Measurements from ENCODE around the gene PTH1R. TPM values are rescaled to one million over a fixed set of nuclear protein-coding genes. Genes with fewer than 3 reads are reported as not detected.

Gene PTH1R
- polyA plus RNA-seq, 6 donors from 2014 or later = not detected

DNA sequence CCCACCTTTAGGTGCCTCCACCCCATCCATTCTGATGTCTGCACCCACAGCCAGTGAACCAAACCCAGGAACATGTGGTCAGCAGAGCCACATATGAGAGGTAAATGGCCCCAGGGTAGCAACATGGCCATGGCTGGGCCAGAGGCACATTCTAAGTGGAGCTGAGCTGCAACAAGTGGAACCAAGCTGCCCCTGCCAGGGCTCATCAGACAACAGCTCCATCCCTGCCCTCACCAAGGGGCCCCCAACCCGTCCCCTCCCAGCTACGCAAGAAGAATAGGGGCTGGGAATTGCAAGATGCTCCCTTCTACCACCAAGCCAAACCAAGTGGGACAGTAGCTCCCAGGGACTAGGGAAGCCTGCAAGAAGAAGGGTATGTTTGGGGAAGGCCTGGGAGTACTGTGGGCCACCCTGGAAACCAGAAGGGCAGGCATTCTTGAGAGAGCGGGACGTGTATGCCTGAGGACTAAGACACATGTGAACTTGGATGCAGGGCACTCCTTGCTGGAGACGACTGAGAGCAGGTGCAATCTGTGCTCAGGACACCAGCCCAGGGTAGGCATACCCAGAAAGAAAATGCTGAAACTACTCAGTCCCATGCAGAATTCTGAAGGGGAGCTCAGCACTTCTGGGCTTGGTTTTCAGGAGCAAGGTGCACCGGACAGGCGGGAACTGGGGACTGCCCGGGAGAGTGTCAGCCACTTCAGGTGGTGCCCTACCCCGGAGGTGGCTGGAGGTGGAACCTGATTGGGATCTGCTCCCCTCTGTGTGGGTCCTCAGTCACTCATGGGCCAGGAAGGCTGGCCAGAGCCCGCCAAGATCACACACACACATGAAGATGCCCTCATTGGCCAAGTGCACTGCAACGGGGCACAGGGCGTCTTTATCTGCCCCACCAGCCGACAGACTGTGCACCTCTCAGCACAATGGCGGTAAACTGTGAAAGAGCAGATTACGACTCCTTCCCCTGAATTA, 23.8 kb upstream of the PTH1R start:
- H3K36me3 Mint-ChIP-seq = no peaks in the 10 kb centered on the region
- ATAC-seq (ENCODE audit: low read depth in 2 of 2) (no peak), DNase-seq (no peak)
- H3K4me3 Mint-ChIP-seq = no peak overlapping the region
- peaks cover 0 to 25% (median 24%) of the 10 kb centered on the region in 3 donors for H3K27me3 Mint-ChIP-seq
- no peaks in the 10 kb centered on the region for H3K9me3 Mint-ChIP-seq
- H3K27ac Mint-ChIP-seq = peak overlapping the region in 1 of 6 donors; percentile 60
- H3K4me1 Mint-ChIP-seq = peaks cover 0 to 4% (median 0%) of the 10 kb centered on the region in 3 donors

DNA sequence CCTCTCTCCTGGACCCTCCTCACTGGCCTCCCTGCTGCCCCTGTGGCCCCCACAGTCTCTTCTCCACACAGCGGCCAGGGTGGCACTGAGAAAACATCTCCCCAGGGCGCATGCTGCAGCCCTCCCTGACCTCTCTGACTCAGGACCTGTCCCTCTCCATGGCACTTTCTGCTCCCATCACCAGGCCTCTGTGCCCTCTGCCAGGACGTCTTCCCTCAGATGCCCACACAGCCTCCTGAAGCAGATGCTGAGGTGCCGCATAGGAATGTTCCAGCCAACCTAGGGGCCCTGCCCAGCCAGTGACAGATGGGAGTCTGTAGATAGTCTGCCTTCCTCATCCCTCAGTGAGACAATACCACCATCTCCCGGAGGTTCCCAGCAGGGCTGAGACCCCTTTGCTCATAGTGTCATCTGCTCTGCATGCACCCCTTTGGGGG, 22.9 kb upstream of the PTH1R start:
- Mint-ChIP-seq H3K27ac (peak overlapping the region in 1 of 6 donors; percentile 22), H3K4me1 (peaks cover 0 to 4% (median 0%) of the 10 kb centered on the region in 3 donors), H3K9me3 (no peaks in the 10 kb centered on the region), H3K4me3 (peak overlapping the region in 1 of 8 donors; percentile 33), H3K36me3 (no peaks in the 10 kb centered on the region), H3K27me3 (peaks cover 0 to 26% (median 24%) of the 10 kb centered on the region in 3 donors)
- ATAC-seq (ENCODE audit: low read depth in 2 of 2) (no peak), DNase-seq (no peak)

DNA sequence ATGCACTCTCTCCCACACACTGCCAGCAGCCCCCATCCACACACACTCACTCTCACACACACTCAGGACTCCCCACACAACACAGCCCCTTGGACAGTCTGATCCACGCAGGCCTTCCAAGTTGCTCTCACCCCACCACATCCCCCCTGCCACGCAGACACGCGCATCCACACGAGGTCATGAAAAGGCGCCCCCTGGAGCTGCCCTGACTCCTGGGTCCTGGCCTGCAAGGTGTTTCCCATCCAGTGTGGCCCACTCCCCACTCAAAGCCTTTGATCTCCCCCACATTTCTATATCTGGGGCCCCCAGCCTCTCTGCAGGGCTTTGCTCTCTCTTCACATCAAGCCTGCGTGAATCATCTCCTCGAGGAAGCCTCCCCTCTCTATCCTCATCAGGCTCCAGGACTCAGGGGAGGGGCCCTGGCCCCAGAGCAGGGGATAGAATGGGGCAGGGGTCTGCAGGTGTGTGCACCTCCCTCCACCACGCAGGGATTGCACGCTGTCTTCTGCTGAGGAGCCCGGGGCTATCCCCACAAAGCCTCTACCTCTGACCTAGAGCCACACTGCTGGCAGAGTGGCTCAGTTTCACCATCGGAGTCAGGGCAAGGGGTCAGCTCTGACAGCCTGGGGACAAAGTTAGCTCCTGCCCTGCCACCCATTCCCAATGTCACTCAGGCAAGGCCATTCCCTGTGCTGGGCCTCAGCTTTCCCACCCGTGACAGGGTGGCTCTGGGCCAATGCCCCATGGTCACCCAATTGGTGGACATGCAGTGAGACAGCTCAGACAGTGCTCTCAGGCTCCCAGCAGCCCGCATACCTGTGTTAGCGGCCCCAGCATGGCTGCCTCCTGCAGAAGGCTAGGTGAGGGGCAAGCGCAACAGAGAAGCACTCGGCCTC, 20.7 kb upstream of the PTH1R start:
- peaks cover 0 to 26% (median 24%) of the 10 kb centered on the region in 3 donors for H3K27me3 Mint-ChIP-seq
- H3K27ac Mint-ChIP-seq = no peak overlapping the region
- no peaks in the 10 kb centered on the region for H3K36me3 Mint-ChIP-seq
- H3K9me3 Mint-ChIP-seq = no peaks in the 10 kb centered on the region
- H3K4me3 Mint-ChIP-seq = no peak overlapping the region
- peaks cover 0 to 4% (median 0%) of the 10 kb centered on the region in 3 donors for H3K4me1 Mint-ChIP-seq
- no peak for DNase-seq
- no peak for ATAC-seq (ENCODE audit: low read depth in 2 of 2)

DNA sequence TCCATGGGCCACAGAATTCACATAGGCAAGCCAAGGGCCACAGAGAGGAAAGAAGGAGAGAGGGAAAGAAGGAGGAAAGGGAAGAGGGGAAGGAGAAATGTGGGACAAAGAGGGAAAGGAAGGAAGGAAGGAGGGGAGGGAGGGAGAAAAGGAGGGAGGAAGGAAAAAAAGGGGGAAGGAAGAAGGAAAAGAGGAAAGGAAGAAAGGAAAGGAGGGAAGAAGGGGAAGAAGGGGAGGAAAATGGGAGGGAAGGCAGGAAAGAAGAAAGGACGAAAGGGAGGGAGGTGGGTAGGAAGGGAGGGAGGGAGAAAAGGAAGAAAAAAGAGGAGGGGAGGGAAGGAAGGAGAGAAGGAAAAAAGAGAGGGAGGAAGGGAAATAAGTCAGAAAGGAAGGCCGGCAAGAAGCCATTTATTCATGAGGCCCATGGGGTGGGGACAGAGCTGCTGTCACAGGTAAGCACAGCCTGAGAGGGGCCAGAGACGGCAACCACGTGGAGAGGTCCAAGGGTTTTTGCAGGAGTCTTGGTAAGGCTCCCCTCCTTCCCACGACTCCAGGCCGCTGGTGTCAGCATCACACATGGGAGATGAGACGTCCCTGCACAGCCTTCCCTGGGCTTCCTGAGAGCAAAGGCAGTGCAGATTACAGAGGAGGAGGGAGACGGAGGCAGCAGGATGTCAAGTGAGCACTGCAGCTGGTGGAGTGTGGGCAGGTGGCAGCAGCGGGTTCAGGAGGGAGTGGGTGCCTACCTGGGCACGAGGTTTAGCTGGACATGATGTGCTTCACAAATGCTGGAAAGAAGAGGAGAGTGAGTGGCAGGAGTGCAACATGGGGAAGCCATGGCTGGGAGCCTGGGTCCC, 19.8 kb upstream of the PTH1R start:
- Mint-ChIP-seq H3K27ac (no peak overlapping the region), H3K4me1 (peaks cover 0 to 4% (median 0%) of the 10 kb centered on the region in 3 donors), H3K27me3 (peaks cover 0 to 26% (median 24%) of the 10 kb centered on the region in 3 donors), H3K9me3 (no peaks in the 10 kb centered on the region), H3K4me3 (peak overlapping the region in 1 of 8 donors; percentile 42), H3K36me3 (no peaks in the 10 kb centered on the region)
- ATAC-seq (ENCODE audit: low read depth in 2 of 2) = no peak
- no peak for DNase-seq

DNA sequence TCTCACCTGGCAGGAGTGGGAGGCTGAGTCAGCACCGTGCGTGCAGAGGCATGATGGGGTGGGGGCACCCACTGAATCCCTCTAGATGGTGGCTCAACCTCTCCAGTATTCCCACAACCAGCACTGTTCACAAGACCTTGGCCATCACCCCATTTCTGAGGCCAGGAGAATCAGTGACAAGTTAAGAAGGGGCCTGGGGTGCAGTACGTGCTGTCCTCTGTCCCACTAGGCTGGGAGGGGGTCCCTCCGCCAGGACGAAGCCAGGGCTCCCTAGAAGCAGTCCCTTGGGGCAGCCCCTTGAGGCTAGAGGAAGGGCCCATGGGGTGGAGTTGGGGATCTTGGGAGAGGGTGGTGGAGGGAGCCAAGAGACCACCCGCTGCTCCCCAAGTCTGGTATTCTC, 19.1 kb upstream of the PTH1R start:
- no peak overlapping the region for H3K27ac Mint-ChIP-seq
- H3K4me3 Mint-ChIP-seq = no peak overlapping the region
- no peak for ATAC-seq (ENCODE audit: low read depth in 2 of 2)
- H3K9me3 Mint-ChIP-seq = no peaks in the 10 kb centered on the region
- DNase-seq = no peak
- H3K4me1 Mint-ChIP-seq = peaks cover 0 to 4% (median 0%) of the 10 kb centered on the region in 3 donors
- H3K36me3 Mint-ChIP-seq = no peaks in the 10 kb centered on the region
- H3K27me3 Mint-ChIP-seq = peaks cover 0 to 26% (median 24%) of the 10 kb centered on the region in 3 donors

DNA sequence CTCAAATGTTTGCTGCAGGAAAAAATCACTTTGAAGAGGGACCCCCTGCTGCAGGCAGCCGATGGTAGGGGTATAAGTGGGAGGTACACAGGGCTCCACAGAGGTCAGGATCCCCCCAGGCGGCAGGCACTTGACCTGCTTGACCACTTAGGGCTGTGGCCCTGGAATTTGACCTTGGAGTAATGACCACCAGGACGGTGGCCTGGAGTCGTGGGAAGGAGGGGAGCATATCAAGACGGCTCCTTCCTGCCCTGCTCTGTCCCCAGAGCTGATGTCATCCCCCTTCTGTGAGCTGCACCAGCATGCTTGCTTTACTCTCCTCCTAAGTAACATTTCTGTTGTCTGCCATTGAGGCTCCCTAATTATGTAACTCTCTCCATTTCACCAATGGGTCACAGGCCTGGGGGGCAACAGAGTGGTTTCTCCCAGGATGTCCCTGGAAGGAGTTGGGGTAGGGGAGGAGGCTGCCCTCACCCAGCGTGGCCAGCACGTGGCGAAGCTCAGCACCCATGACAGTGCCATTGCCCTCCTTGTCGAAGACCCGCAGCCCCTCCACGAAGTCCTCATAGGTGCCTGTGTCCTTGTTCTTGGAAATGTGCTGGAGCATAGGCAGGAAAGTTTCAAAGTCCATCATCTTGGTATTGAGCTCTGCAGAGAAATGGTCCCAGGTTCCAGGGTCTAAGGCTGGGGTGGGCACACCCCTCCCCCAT, 18.4 kb upstream of the PTH1R start:
- H3K9me3 Mint-ChIP-seq = no peaks in the 10 kb centered on the region
- H3K36me3 Mint-ChIP-seq = no peaks in the 10 kb centered on the region
- H3K27ac Mint-ChIP-seq = no peak overlapping the region
- H3K4me1 Mint-ChIP-seq = peaks cover 0 to 4% (median 0%) of the 10 kb centered on the region in 3 donors
- ATAC-seq (ENCODE audit: low read depth in 2 of 2) (no peak), DNase-seq (no peak)
- H3K4me3 Mint-ChIP-seq = no peak overlapping the region
- peaks cover 0 to 26% (median 24%) of the 10 kb centered on the region in 3 donors for H3K27me3 Mint-ChIP-seq

DNA sequence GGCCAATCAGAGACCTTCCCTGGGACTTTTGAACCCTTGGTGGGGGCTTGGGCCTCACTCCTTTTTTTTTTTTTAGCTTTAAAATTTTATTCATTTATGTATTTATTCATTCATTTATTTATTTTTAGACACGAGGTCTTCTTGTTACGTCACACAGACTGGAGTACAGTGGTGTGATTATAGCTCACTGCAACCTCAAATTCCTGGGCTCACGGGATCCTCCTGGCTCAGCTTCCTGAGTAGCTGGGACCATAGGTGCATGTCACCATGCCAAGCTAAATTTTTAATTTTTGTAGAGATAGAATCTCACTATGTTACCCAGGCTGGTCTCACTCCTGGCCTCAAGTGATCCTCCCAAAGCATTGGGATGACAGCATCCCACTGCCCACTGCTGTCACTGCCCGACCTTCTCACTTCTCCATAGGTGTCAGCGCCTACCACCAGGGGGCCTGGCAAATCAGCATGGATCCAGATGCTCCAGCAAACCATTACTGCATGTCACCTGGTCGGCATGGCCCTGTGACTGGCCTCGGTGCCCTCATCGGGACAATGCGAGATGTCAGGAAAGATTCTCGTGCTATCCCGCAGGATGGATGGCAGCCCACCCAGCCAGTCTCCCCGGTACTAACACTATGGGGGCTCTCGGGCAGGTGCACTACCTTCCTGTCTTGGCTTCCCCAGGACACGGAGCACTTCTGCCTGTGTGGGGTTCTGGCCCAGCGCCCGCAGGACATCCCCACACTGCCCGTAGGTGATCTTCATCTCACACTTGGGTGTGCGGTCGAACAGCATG, 17.3 kb upstream of the PTH1R start:
- Mint-ChIP-seq H3K4me3 (no peak overlapping the region), H3K27ac (no peak overlapping the region)
- no peak for DNase-seq

DNA sequence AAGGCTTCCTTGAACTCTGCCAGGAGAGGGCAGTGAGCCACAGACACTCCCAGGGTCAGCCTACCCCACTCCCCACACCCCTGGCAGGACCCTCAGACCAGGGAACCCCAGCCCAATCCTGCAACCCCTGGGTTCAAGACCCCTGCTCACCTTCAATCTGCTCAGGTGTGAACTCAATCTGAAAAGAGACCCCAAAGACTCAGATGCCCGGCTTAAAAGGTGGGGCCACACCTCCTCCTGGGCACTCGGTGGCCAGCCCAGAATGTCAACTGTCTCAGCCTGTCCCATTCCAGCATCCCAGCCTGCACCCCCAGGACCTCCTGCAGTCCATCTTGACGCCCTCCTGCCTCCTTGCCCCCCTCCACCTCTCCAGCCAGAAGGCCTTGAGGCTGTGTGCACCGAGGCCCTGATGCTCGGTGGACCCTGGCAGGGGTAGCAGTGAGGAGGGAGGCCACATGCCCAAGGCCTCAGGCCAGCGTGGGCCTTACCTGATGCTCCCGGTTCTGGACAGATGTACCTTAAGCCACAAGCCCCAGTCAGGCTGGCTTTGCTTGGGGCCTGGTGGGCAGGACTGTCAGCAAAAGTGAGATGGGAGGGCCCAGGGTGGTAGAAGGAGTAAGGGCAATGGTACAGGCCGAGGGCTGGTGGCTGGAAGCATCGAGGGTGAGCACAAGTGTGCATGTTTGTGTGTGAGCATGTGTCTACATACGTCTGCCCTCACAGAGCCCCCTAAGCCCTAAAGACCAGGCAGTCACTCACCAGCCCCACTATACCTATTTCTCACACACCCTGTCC, 16.5 kb upstream of the PTH1R start:
- Mint-ChIP-seq H3K27ac (peak overlapping the region in 1 of 6 donors; percentile 43), H3K4me3 (no peak overlapping the region), H3K36me3 (no peaks in the 10 kb centered on the region), H3K4me1 (peaks cover 0 to 4% (median 0%) of the 10 kb centered on the region in 3 donors), H3K27me3 (peaks cover 0 to 26% (median 24%) of the 10 kb centered on the region in 3 donors), H3K9me3 (no peaks in the 10 kb centered on the region)
- DNase-seq = no peak
- no peak for ATAC-seq (ENCODE audit: low read depth in 2 of 2)

More for the DNA sequence above, 17.3 kb upstream of the PTH1R start:
- Mint-ChIP-seq H3K27me3 (peaks cover 0 to 26% (median 24%) of the 10 kb centered on the region in 3 donors), H3K36me3 (no peaks in the 10 kb centered on the region), H3K4me1 (peaks cover 0 to 4% (median 0%) of the 10 kb centered on the region in 3 donors), H3K9me3 (no peaks in the 10 kb centered on the region)
- peak in 1 of 2 donors; percentile 30 for ATAC-seq (ENCODE audit: low read depth in 2 of 2)

DNA sequence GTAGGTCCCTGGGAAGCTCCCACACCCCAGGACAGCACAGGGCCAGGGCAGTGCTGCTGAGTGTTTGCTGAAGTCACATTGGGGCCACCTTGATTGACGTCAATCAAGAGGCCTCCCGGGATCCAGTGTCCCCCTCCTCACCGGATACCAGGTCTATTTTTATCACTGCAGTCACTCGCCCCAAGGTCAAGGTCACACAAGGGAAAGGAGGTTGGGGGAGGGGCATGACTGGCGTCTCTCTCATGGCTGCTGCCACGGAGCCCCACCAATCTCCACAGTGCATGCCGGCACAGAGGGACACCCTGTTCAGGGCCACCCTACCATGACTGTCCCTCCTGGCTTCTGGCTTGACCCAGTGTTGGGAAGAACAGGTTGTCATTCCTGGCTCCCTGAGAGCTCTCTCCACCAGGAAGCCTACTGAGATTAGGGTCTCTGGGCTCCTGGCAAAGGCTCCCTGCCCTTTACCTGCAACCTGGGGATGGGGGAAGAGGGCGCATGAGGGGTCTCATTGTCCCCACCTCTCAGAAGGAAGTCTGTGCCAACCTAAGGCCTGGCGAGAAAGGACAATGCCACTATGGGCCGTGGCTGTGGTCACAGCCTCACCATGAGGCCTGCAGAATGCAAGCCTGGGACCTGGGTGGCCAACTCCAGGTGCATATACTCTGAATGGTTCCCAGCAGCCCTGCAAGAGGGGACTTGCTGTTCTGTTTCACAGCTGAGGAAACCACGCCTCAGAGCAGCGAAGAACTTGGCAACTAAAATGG, 15.7 kb upstream of the PTH1R start:
- DNase-seq (no peak), ATAC-seq (ENCODE audit: low read depth in 2 of 2) (no peak)
- Mint-ChIP-seq H3K27me3 (peaks cover 3 to 19% (median 17%) of the 10 kb centered on the region in 3 donors), H3K9me3 (no peaks in the 10 kb centered on the region), H3K27ac (no peak overlapping the region), H3K4me1 (peaks cover 0 to 4% (median 0%) of the 10 kb centered on the region in 3 donors), H3K4me3 (no peak overlapping the region), H3K36me3 (no peaks in the 10 kb centered on the region)

DNA sequence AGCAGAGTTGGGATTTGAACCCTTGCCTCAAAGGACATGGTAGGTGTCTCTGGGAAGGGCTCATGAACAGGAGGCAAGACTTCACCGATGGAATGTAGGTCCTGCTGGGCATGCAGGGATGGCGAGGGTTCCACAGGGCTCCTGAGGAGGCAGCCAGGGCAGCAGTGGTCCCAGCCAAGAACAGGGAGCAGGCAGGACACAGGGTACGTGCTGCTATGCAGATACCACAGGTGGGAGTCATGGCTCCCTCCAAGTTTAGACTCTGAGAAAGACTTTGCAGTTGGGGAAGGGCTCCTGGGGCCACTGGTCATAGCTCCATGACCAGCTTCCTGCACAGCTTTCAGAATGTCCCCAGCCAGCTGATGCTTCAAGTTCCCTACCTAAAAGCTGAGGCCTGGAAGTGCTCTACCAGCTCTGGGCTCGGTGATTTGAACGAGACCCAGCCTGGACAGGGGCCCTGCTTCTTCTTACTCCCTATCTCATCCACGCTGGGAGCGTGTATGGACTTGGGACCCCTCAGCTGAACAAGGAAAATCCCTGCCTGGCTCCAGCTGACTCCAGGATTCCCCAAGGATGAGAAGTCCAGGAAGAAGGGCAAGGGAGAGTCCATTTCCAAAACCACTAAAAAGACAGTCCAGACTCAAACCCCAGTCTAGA, 15.0 kb upstream of the PTH1R start:
- Mint-ChIP-seq H3K4me3 (no peak overlapping the region), H3K36me3 (no peaks in the 10 kb centered on the region), H3K4me1 (peaks cover 0 to 4% (median 0%) of the 10 kb centered on the region in 3 donors), H3K27me3 (peaks cover 5 to 12% (median 10%) of the 10 kb centered on the region in 3 donors), H3K27ac (peak overlapping the region in 1 of 6 donors; percentile 18), H3K9me3 (no peaks in the 10 kb centered on the region)
- no peak for ATAC-seq (ENCODE audit: low read depth in 2 of 2)
- no peak for DNase-seq

All from naive B cell (primary cell).